Fibroblast of villous mesenchyme (primary cell): ENCODE measurements around the gene PLA2G4A. TPM values are rescaled to one million over a fixed set of nuclear protein-coding genes. Genes with fewer than 3 reads are reported as not detected.

Experiments used
- DNase-seq: peaks from one replicate; pipeline ENCODE4 v3.0.0-alpha.2; 2010; ENCODE audit warnings: low read depth
- H3K4me3 ChIP-seq: 2 replicates; pipeline ENCODE4 v1.5.1; 2011; ENCODE audit warnings: low read depth, mild to moderate bottlenecking, low read length
- total RNA-seq: library from RNA; depleted of rRNA; stranded (reverse); fragments of >200 nt; gene quantifications from 2 replicates; pipeline ENCODE4 v1.2.3, GENCODE V29; 2012
- TF ChIP-seq, protein P1 (sequence below): IDR thresholded peaks from 2 replicates; pipeline ENCODE4 v1.5.1; 2012; ENCODE audit warnings: low read depth, mild to moderate bottlenecking, low read length; ENCODE audit not compliant: insufficient read depth

The PLA2G4A gene
- total RNA-seq, 1 donor: 12.1 TPM

GRCh38 chr1:186982116-186982515 is 153.4 kb downstream of the PLA2G4A start:
- TF ChIP-seq, protein P1, sequence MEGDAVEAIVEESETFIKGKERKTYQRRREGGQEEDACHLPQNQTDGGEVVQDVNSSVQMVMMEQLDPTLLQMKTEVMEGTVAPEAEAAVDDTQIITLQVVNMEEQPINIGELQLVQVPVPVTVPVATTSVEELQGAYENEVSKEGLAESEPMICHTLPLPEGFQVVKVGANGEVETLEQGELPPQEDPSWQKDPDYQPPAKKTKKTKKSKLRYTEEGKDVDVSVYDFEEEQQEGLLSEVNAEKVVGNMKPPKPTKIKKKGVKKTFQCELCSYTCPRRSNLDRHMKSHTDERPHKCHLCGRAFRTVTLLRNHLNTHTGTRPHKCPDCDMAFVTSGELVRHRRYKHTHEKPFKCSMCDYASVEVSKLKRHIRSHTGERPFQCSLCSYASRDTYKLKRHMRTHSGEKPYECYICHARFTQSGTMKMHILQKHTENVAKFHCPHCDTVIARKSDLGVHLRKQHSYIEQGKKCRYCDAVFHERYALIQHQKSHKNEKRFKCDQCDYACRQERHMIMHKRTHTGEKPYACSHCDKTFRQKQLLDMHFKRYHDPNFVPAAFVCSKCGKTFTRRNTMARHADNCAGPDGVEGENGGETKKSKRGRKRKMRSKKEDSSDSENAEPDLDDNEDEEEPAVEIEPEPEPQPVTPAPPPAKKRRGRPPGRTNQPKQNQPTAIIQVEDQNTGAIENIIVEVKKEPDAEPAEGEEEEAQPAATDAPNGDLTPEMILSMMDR: no peak
- H3K4me3 ChIP-seq: no peak overlapping the region
- DNase-seq: no peak

DNA sequence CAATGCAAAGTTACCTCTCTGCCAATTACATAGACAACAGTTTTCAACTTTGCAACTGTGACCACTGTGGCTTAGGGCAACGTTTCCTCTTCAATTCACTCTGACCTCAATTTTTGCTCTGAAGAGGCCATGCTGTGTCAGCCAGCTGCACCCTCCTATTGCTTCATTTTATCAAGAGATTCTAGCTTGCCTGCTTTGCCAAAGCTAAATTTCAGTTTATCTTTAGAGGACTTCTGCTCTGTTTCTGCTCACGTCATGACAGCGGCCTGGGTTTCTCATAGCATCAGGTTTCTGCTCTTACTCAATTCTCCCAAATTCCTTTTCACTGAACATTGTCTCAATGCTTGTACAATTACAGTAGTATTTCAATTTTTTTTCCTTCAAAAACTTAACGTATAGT is 154.6 kb downstream of the PLA2G4A start:
- peak; percentile 94 for DNase-seq
- no peak overlapping the region for H3K4me3 ChIP-seq
- TF ChIP-seq, protein P1: no peak

- TF ChIP-seq, protein P1: no peak
- no peak for DNase-seq
Observed at GRCh38 chr1:186984959-186985358, 156.2 kb downstream of the PLA2G4A start.

GRCh38 chr1:186985889-186986491 is 157.2 kb downstream of the PLA2G4A start:
- TF ChIP-seq, protein P1: peak; percentile 68
- no peak overlapping the region for H3K4me3 ChIP-seq
- peak; percentile 67 for DNase-seq

More at GRCh38 chr1:186984959-186985358, 156.2 kb downstream of the PLA2G4A start:
- H3K4me3 ChIP-seq: no peak overlapping the region

DNA sequence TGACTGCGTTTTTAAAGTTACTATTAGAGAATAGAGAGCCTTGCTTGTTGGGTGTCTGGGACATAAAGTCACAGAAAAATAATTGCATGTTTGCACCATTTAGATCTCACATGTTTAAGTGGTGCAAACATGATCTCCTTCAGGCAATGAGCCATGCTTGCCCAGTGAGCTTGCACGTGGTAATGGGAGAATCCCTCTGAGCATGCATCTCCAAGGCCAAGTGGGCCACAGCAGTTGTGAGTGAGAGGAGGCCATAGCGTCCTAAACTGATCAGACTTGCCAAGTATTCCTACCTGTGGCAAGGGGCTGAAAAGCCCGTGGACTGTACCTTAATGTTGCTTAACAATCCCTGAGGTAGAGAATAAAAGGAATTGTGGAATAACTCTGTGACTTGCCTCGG is 158.3 kb downstream of the PLA2G4A start:
- H3K4me3 ChIP-seq: no peak overlapping the region
- TF ChIP-seq, protein P1: no peak

GRCh38 chr1:186987769-186988168 is 159.0 kb downstream of the PLA2G4A start:
- TF ChIP-seq, protein P1: no peak
- H3K4me3 ChIP-seq: no peak overlapping the region
- DNase-seq: no peak

More for the DNA sequence above, 158.3 kb downstream of the PLA2G4A start:
- DNase-seq: no peak

- no peak for DNase-seq
- TF ChIP-seq, protein P1: no peak
- no peak overlapping the region for H3K4me3 ChIP-seq
Observed at GRCh38 chr1:186993996-186994395, 165.2 kb downstream of the PLA2G4A start.
